ENCODE results near the gene CLCNKA. TPM values are rescaled to one million over a fixed set of nuclear protein-coding genes. Genes with fewer than 3 reads are reported as not detected.

The CLCNKA gene
- total RNA-seq, 4 donors from 2014 or later = 2.9 TPM; not detected in 3

GRCh38 chr1:16006552-16007485 is 15.0 kb upstream of the CLCNKA start:
- H3K36me3 ChIP-seq = no peaks in the 10 kb centered on the region
- intact Hi-C loops (cut with DNase I; ENCODE audit: low total_unique reads) = no loop called here
- no peak overlapping the region for H3K4me3 ChIP-seq
- DNase-seq = no peak
- H3K9me3 ChIP-seq = no peaks in the 10 kb centered on the region
- H3K4me1 ChIP-seq = no peaks in the 10 kb centered on the region
- TF ChIP-seq, protein P1, sequence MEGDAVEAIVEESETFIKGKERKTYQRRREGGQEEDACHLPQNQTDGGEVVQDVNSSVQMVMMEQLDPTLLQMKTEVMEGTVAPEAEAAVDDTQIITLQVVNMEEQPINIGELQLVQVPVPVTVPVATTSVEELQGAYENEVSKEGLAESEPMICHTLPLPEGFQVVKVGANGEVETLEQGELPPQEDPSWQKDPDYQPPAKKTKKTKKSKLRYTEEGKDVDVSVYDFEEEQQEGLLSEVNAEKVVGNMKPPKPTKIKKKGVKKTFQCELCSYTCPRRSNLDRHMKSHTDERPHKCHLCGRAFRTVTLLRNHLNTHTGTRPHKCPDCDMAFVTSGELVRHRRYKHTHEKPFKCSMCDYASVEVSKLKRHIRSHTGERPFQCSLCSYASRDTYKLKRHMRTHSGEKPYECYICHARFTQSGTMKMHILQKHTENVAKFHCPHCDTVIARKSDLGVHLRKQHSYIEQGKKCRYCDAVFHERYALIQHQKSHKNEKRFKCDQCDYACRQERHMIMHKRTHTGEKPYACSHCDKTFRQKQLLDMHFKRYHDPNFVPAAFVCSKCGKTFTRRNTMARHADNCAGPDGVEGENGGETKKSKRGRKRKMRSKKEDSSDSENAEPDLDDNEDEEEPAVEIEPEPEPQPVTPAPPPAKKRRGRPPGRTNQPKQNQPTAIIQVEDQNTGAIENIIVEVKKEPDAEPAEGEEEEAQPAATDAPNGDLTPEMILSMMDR (IDR thresholded peaks at IDR 0.05) = no peak
- TF ChIP-seq POLR2A (IDR thresholded peaks at IDR 0.05) = no peak
- no peaks in the 10 kb centered on the region for H3K27me3 ChIP-seq
- no peak overlapping the region for H3K27ac ChIP-seq

DNA sequence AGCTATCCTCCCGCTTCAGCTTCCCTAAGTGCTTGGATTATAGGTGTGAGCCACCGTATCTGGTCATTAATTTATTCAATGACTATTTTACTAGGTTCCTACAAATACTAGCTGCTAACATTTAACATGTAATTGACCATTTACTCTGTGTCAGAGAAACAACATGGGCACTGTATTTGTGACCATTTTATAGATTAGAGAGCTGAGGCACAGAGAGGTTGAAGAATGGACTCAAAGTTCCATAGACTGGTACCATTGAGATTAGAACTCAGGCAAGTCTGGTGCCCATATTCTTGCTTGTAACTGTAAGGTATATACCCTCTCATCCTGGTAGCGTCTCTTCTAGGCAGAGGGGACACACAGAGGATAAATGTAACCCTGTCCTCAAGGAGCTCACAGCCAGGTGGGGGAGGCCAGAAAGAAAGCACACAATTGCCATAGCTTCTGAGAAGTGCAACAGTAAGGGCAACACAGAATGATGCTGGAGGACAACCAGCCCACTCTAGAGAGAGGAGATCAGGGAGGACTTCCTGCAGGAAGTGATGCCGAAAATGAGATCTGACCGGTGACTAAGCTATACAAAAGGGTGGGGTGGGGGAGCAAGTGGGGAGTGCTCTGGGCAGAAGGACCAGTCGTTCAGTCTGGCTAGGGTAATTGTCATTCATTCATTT is 14.0 kb upstream of the CLCNKA start:
- H3K4me3 ChIP-seq = no peak overlapping the region
- no peaks in the 10 kb centered on the region for H3K9me3 ChIP-seq
- intact Hi-C loops (cut with DNase I; ENCODE audit: low total_unique reads) = loop anchor here (2.0 kb wide), 1 partner anchor 49 kb away; no protein-coding TSS in a partner anchor
- no peak for DNase-seq
- TF ChIP-seq POLR2A (IDR thresholded peaks at IDR 0.05) = no peak
- TF ChIP-seq, protein P1 (IDR thresholded peaks at IDR 0.05) = no peak
- H3K27ac ChIP-seq = no peak overlapping the region
- H3K36me3 ChIP-seq = no peaks in the 10 kb centered on the region
- peaks cover 0 to 5% of the 10 kb centered on the region in 2 donors for H3K4me1 ChIP-seq
- no peaks in the 10 kb centered on the region for H3K27me3 ChIP-seq

- intact Hi-C loops (cut with DNase I; ENCODE audit: low total_unique reads) = loop anchor here (2.0 kb wide), 1 partner anchor 48 kb away; no protein-coding TSS in a partner anchor
- H3K4me3 ChIP-seq = no peak overlapping the region
- no peaks in the 10 kb centered on the region for H3K9me3 ChIP-seq
- TF ChIP-seq POLR2A (IDR thresholded peaks at IDR 0.05) = no peak
- TF ChIP-seq, protein P1 (IDR thresholded peaks at IDR 0.05) = peak; percentile 95 to 98 (median 98)
- peaks cover 5 to 14% of the 10 kb centered on the region in 2 donors for H3K4me1 ChIP-seq
- DNase-seq = peak; percentile 83 to 88
- H3K27ac ChIP-seq = no peak overlapping the region
- H3K36me3 ChIP-seq = no peaks in the 10 kb centered on the region
- H3K27me3 ChIP-seq = no peaks in the 10 kb centered on the region
Observed at GRCh38 chr1:16009030-16009460, 12.8 kb upstream of the CLCNKA start.

DNA sequence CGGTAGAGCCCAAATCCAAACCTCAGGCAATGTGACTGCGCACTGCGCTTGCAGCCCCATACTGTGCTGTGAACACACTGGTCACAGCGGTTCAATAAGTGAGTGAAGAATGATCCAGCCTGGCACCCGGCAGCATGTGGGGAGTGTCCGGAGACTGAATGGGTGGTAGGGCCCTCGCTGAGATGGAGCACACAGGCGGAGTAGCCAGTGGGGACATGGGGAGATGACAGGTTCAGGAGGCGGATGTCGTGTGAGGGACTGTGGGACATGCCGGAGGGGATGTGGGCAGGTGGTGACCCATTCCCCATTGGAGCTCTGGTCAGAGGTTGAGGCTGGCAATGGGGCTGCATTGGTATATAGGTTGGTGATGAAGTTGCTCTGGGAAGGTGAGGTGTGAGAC is 12.2 kb upstream of the CLCNKA start:
- no peaks in the 10 kb centered on the region for H3K9me3 ChIP-seq
- H3K27me3 ChIP-seq = no peaks in the 10 kb centered on the region
- no peak overlapping the region for H3K27ac ChIP-seq
- no peak overlapping the region for H3K4me3 ChIP-seq
- TF ChIP-seq, protein P1 (IDR thresholded peaks at IDR 0.05) = no peak
- TF ChIP-seq POLR2A (IDR thresholded peaks at IDR 0.05) = no peak
- intact Hi-C loops (cut with DNase I; ENCODE audit: low total_unique reads) = loop anchor here (2.0 kb wide), 1 partner anchor 47 kb away; no protein-coding TSS in a partner anchor
- DNase-seq = no peak
- H3K4me1 ChIP-seq = peaks cover 6 to 16% of the 10 kb centered on the region in 2 donors
- H3K36me3 ChIP-seq = no peaks in the 10 kb centered on the region
